Measurements from ENCODE around the gene KANSL1. TPM values are rescaled to one million over a fixed set of nuclear protein-coding genes. Genes with fewer than 3 reads are reported as not detected.

Gene KANSL1
- total RNA-seq, 1 donor from 2014 or later: 129 TPM

DNA sequence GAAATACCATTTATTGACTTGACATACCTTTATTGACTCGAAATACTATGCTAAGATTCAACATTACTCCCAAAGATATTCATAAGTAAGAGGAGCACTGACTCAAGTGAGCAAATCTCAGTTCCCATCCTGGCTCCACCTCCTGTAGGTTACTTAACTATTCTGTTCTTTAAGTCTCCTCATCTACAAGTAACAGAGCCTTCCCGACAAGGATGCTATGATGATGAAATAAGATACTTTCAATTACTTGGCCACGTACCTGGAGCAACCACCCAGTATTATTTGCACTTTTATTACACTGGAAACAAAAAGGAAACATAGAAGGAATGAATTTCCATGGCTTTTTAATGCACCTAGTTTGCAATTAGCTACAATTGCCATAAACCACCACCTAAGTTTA lies 16.3 kb downstream of the KANSL1 start:
- peaks cover 48% of the 10 kb centered on the region for H3K4me1 Mint-ChIP-seq (ENCODE audit: unreplicated experiment)
- no peak overlapping the region for H3K27ac Mint-ChIP-seq

DNA sequence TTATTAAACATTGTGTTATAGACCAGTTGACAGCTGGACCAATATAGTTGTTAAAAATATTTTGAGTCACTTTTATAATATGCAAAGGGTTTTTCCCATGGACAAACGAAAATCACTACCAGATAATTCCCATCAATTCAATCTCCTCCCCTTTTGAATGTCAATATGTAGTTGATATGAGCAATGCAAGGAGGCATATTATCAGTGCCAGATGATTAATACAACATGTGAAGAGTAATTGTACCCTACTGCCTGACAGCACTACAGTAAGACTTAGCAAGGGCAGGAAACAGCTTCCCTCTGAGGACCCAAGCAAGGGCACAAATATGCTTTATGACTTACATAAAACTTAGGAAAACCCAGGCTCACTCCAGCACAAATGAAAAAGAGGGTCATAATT lies 17.3 kb downstream of the KANSL1 start:
- Mint-ChIP-seq H3K9me3 (no peaks in the 10 kb centered on the region), H3K36me3 (peaks cover 13% of the 10 kb centered on the region), H3K4me1 (ENCODE audit: unreplicated experiment) (peaks cover 45% of the 10 kb centered on the region), H3K4me3 (no peak overlapping the region), H3K27ac (no peak overlapping the region), H3K27me3 (no peaks in the 10 kb centered on the region)
- no peak for DNase-seq (ENCODE audit: extremely low spot score, unreplicated experiment)
- TF ChIP-seq, protein P1, sequence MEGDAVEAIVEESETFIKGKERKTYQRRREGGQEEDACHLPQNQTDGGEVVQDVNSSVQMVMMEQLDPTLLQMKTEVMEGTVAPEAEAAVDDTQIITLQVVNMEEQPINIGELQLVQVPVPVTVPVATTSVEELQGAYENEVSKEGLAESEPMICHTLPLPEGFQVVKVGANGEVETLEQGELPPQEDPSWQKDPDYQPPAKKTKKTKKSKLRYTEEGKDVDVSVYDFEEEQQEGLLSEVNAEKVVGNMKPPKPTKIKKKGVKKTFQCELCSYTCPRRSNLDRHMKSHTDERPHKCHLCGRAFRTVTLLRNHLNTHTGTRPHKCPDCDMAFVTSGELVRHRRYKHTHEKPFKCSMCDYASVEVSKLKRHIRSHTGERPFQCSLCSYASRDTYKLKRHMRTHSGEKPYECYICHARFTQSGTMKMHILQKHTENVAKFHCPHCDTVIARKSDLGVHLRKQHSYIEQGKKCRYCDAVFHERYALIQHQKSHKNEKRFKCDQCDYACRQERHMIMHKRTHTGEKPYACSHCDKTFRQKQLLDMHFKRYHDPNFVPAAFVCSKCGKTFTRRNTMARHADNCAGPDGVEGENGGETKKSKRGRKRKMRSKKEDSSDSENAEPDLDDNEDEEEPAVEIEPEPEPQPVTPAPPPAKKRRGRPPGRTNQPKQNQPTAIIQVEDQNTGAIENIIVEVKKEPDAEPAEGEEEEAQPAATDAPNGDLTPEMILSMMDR (conservative IDR thresholded peaks at IDR 0.05): no peak

More for the DNA sequence above, 16.3 kb downstream of the KANSL1 start:
- peaks cover 12% of the 10 kb centered on the region for H3K36me3 Mint-ChIP-seq
- DNase-seq (ENCODE audit: extremely low spot score, unreplicated experiment): no peak
- H3K9me3 Mint-ChIP-seq: no peaks in the 10 kb centered on the region
- no peaks in the 10 kb centered on the region for H3K27me3 Mint-ChIP-seq
- TF ChIP-seq, protein P1 (conservative IDR thresholded peaks at IDR 0.05): no peak
- H3K4me3 Mint-ChIP-seq: no peak overlapping the region

DNA sequence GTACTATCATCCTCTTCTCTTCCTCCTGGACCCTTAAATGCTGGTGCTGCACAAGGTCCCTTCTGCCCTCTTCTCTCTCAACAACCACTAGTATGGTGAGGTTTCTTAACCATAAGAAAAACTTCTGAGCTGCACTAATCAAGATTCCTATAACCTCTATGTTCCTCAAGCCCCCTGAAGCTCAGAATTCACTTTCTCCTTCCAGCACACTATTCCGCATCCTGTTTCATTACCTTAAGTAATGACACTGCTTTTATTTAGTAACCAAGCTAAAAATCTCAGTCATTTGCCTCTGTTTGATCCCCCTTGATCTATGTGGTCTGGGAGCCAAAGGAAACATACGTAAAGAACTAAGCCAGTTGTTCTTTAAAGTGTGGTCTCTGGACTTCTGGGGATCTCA lies 20.1 kb downstream of the KANSL1 start:
- DNase-seq (ENCODE audit: extremely low spot score, unreplicated experiment): no peak
- H3K27ac Mint-ChIP-seq: no peak overlapping the region
- H3K4me1 Mint-ChIP-seq (ENCODE audit: unreplicated experiment): peaks cover 42% of the 10 kb centered on the region
- peaks cover 29% of the 10 kb centered on the region for H3K36me3 Mint-ChIP-seq
- no peaks in the 10 kb centered on the region for H3K9me3 Mint-ChIP-seq
- H3K27me3 Mint-ChIP-seq: no peaks in the 10 kb centered on the region
- no peak overlapping the region for H3K4me3 Mint-ChIP-seq
- TF ChIP-seq, protein P1 (conservative IDR thresholded peaks at IDR 0.05): no peak

DNA sequence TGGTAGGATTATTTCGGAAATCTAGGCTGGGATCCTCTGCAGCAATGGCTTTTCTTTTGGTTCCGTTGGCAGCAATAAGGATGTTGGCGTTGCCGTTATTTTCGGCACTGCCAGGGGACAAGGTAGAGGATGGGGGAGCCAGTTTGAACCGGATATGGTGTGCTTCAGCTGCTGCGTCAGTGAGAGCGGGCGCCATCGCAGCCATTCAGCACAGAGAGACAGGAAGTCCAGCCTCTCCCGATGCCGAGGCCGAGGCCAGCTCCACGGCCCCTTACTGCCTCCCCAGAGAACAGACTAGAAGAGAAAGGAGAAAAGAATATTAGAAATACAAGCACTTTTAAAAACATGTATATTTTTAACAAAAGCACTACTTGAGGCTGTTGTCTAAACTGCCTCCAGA lies 21.3 kb downstream of the KANSL1 start:
- Mint-ChIP-seq H3K4me1 (ENCODE audit: unreplicated experiment) (peaks cover 46% of the 10 kb centered on the region), H3K4me3 (no peak overlapping the region), H3K9me3 (no peaks in the 10 kb centered on the region), H3K36me3 (peaks cover 33% of the 10 kb centered on the region), H3K27ac (no peak overlapping the region), H3K27me3 (no peaks in the 10 kb centered on the region)
- no peak for DNase-seq (ENCODE audit: extremely low spot score, unreplicated experiment)
- TF ChIP-seq, protein P1 (conservative IDR thresholded peaks at IDR 0.05): no peak

DNA sequence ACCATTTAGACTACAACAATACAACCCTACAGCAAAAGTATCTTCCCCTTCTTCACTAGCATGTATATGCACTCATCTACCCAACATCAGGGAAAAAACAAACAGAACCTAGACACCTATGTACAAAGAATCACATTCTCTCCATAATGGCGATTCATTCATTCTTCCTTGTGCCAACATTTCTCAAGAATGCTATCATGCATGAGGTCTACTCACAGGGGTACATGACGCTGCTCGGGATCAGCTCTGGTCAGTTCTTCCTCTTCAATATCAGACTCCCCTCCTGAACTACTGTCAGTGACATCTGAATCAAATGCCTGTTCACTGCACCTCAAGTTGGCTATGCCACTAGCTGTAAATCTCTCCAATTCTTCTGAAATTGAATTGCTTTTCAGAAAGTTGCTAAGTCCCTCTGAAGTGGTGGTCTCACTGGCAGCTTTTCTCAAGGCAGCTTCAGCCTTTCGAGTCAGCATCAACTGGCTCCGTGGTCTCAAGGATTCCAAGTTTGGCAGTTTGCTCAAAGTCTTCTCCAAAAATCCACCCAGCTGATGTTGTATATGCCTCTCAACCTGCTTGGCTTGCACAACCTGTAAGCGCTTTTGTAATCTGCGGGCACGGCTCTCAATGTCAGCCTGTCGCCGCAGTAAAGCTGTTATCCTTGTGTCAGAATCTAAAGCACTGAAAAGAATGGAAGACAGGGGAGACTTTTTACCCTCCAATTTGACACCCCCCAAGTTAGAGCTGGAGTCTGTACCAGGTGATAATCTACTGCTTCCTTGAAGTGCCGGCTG lies 22.4 kb downstream of the KANSL1 start:
- H3K27me3 Mint-ChIP-seq: no peaks in the 10 kb centered on the region

More for the DNA sequence above, 22.4 kb downstream of the KANSL1 start:
- Mint-ChIP-seq H3K4me1 (ENCODE audit: unreplicated experiment) (peaks cover 42% of the 10 kb centered on the region), H3K27ac (no peak overlapping the region), H3K9me3 (no peaks in the 10 kb centered on the region), H3K36me3 (peaks cover 38% of the 10 kb centered on the region), H3K4me3 (no peak overlapping the region)
- TF ChIP-seq, protein P1 (conservative IDR thresholded peaks at IDR 0.05): no peak
- no peak for DNase-seq (ENCODE audit: extremely low spot score, unreplicated experiment)
